ENCODE data around the gene BAD.

DNA sequence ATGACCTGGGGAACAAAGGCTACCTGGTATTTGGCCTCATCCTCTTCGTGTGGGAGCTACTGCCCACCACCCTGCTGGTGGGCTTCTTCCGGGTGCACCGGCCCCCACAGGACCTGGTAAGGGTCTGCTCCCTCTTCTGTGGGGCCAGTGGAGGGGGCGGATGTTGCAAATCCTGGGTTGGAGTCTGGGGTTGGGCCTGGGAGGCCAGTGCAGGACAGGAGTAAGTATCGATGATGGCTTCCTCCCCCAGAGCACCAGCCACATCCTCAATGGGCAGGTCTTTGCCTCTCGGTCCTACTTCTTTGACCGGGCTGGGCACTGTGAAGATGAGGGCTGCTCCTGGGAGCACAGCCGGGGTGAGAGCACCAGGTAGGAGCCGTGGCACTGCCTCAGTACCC, 3.9 kb upstream of the BAD start:
- TF ChIP-seq POLR2AphosphoS5 (IDR thresholded peaks at IDR 0.05): no peak
- TF ChIP-seq, protein P1, sequence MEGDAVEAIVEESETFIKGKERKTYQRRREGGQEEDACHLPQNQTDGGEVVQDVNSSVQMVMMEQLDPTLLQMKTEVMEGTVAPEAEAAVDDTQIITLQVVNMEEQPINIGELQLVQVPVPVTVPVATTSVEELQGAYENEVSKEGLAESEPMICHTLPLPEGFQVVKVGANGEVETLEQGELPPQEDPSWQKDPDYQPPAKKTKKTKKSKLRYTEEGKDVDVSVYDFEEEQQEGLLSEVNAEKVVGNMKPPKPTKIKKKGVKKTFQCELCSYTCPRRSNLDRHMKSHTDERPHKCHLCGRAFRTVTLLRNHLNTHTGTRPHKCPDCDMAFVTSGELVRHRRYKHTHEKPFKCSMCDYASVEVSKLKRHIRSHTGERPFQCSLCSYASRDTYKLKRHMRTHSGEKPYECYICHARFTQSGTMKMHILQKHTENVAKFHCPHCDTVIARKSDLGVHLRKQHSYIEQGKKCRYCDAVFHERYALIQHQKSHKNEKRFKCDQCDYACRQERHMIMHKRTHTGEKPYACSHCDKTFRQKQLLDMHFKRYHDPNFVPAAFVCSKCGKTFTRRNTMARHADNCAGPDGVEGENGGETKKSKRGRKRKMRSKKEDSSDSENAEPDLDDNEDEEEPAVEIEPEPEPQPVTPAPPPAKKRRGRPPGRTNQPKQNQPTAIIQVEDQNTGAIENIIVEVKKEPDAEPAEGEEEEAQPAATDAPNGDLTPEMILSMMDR (IDR thresholded peaks at IDR 0.05): no peak
